Esophagus muscularis mucosa (tissue), 4 donors: ENCODE results near the gene ALAD. TPM values are rescaled to one million over a fixed set of nuclear protein-coding genes. Genes with fewer than 3 reads are reported as not detected.

ENCODE experiments used
- DNase-seq: peaks from one replicate; pipeline ENCODE4 v3.0.0-alpha.2; 2017; ENCODE audit errors: extremely low spot score
- H3K27ac ChIP-seq, 4 donors: fragments of 200-600 bp; sonication (generic); replicated peaks in 1 of 4; 1 replicate in 3 of 4; 2 replicates in 1 of 4; pipeline ENCODE4 v1.5.1; 2016 to 2019; ENCODE audit warnings: mild to moderate bottlenecking in 1 of 4
- H3K27me3 ChIP-seq, 4 donors: fragments of 200-600 bp; sonication (generic); one replicate each; pipeline versions ENCODE4 v1.5.1 to v1.6.0; 2016 to 2019
- H3K36me3 ChIP-seq, 4 donors: fragments of 200-600 bp; sonication (generic); one replicate each; pipeline ENCODE4 v1.5.1; 2016 to 2019
- H3K4me1 ChIP-seq, 4 donors: fragments of 200-600 bp; sonication (generic); one replicate each; pipeline ENCODE4 v1.5.1; 2016 to 2019
- H3K4me3 ChIP-seq, 4 donors: fragments of 200-600 bp; sonication (generic); 1 replicate in 2 of 4; 2 replicates in 2 of 4; pipeline ENCODE4 v1.5.1; 2016 to 2019; ENCODE audit warnings: mild to moderate bottlenecking in 4 of 4, moderate library complexity in 1 of 4
- H3K9me3 ChIP-seq, 4 donors: fragments of 200-600 bp; sonication (generic); 1 replicate in 3 of 4; 2 replicates in 1 of 4; pipeline ENCODE4 v1.5.1; 2016 to 2019
- CTCF ChIP-seq, 3 experiments: fragments of 200-600 bp in 2 of 3; fragments of 450-650 bp in 1 of 3; sonication (generic) in 2 of 3; IDR thresholded peaks; one replicate each; pipeline ENCODE4 v1.5.1; 2017 to 2019; ENCODE audit warnings: antibody characterized with exemption in 3 of 3, mild to moderate bottlenecking in 2 of 3, moderate library complexity in 1 of 3
- EP300 ChIP-seq: sonication (generic); formaldehyde crosslinking; IDR thresholded peaks from one replicate; pipeline ENCODE4 v1.6.1; 2017; ENCODE audit warnings: antibody characterized with exemption
- POLR2A ChIP-seq: fragments of 450-650 bp; IDR thresholded peaks from one replicate; pipeline ENCODE4 v1.6.1; 2017; ENCODE audit warnings: antibody characterized with exemption, moderate library complexity, mild to moderate bottlenecking, low read depth
- POLR2AphosphoS5 ChIP-seq, 2 donors: sonication (generic); formaldehyde crosslinking; IDR thresholded peaks; one replicate each; pipeline ENCODE4 v1.6.1; 2017; ENCODE audit warnings: antibody characterized with exemption in 2 of 2
- WGBS: methylation state at CpG from one replicate; pipeline ENCODE4 v1.1.5; 2018; 5-methylcytosine and 5-hydroxymethylcytosine counted together
- intact Hi-C: fragments of 100-400 bp; cut with DNase I; formaldehyde crosslinking; loops from one replicate; pipeline ENCODE4 v1.15.1; 2023
- total RNA-seq, 4 donors: library from RNA; depleted of rRNA; stranded (reverse); fragments of >200 nt; gene quantifications; one replicate each; pipeline versions ENCODE4 v1.1.0 to v1.2.1, GENCODE V29; 2016

The ALAD gene
- total RNA-seq, 4 donors from 2014 or later: 18.2 to 31.1 (median 28.6) TPM

- Histone ChIP-seq H3K4me1 (peaks cover 8 to 29% (median 25%) of the 10 kb centered on the region in 4 donors), H3K27me3 (peaks cover 0 to 40% (median 10%) of the 10 kb centered on the region in 4 donors), H3K27ac (no peak overlapping the region), H3K4me3 (no peak overlapping the region), H3K9me3 (no peaks in the 10 kb centered on the region), H3K36me3 (no peaks in the 10 kb centered on the region)
- WGBS: 85% methylated on average over 3 of the region's 3 CpGs
- intact Hi-C loops: loop anchor here (10.0 kb wide), 1 partner anchor 56 kb away; the partner anchor contains the start of gene ALAD
- no peak for TF ChIP-seq POLR2AphosphoS5 (IDR thresholded peaks at IDR 0.05)
- TF ChIP-seq EP300: no peak
- no peak for TF ChIP-seq CTCF (IDR thresholded peaks at IDR 0.05)
- no peak for TF ChIP-seq POLR2A
- no peak for DNase-seq
These were observed 52.6 kb downstream of the ALAD start for GRCh38 chr9:113348437-113348836.

GRCh38 chr9:113345671-113346070, 55.4 kb downstream of the ALAD start:
- H3K4me1 ChIP-seq: peaks cover 11 to 34% (median 33%) of the 10 kb centered on the region in 4 donors
- intact Hi-C loops: loop anchor here (10.0 kb wide), 1 partner anchor 59 kb away; the partner anchor contains the start of gene ALAD
- peaks cover 0 to 15% (median 6%) of the 10 kb centered on the region in 4 donors for H3K27me3 ChIP-seq
- peak overlapping the region in 1 of 4 donors; percentile 86 for H3K27ac ChIP-seq
- 87% methylated on average over 1 of the region's 1 CpG for WGBS
- no peak for DNase-seq
- TF ChIP-seq EP300 (no peak), CTCF (IDR thresholded peaks at IDR 0.05) (no peak), POLR2A (no peak), POLR2AphosphoS5 (IDR thresholded peaks at IDR 0.05) (no peak)
- H3K36me3 ChIP-seq: no peaks in the 10 kb centered on the region
- H3K4me3 ChIP-seq: no peak overlapping the region
- H3K9me3 ChIP-seq: no peaks in the 10 kb centered on the region

GRCh38 chr9:113345190-113345589, 55.9 kb downstream of the ALAD start:
- H3K4me3 ChIP-seq: no peak overlapping the region
- TF ChIP-seq CTCF (IDR thresholded peaks at IDR 0.05): no peak
- no peak for TF ChIP-seq POLR2AphosphoS5 (IDR thresholded peaks at IDR 0.05)
- no peak for TF ChIP-seq EP300
- no peak for TF ChIP-seq POLR2A
- no peaks in the 10 kb centered on the region for H3K36me3 ChIP-seq
- intact Hi-C loops: loop anchor here (10.0 kb wide), 1 partner anchor 60 kb away; the partner anchor contains the start of gene ALAD
- no peak for DNase-seq
- H3K27me3 ChIP-seq: peaks cover 0 to 10% (median 3%) of the 10 kb centered on the region in 4 donors
- peak overlapping the region in 1 of 4 donors; percentile 86 for H3K27ac ChIP-seq
- H3K9me3 ChIP-seq: no peaks in the 10 kb centered on the region
- 90% methylated on average over 2 of the region's 2 CpGs for WGBS
- H3K4me1 ChIP-seq: peaks cover 14 to 32% (median 31%) of the 10 kb centered on the region in 4 donors

- H3K4me3 ChIP-seq: no peak overlapping the region
- WGBS: 39% methylated on average over 1 of the region's 1 CpG
- peaks cover 19 to 30% (median 29%) of the 10 kb centered on the region in 4 donors for H3K4me1 ChIP-seq
- no peaks in the 10 kb centered on the region for H3K9me3 ChIP-seq
- peak overlapping the region; percentile 67 to 86 (median 74) for H3K27ac ChIP-seq
- peak; percentile 96 for DNase-seq
- TF ChIP-seq POLR2AphosphoS5 (IDR thresholded peaks at IDR 0.05): peak; percentile 53 to 54
- no peak for TF ChIP-seq CTCF (IDR thresholded peaks at IDR 0.05)
- peak; percentile 34 for TF ChIP-seq EP300
- no peak for TF ChIP-seq POLR2A
- H3K36me3 ChIP-seq: no peaks in the 10 kb centered on the region
- intact Hi-C loops: loop anchor here (5.0 to 10.0 kb wide), 2 partner anchors 34 to 61 kb away; partner anchors contain the start of genes ALAD and HDHD3
- H3K27me3 ChIP-seq: no peaks in the 10 kb centered on the region
These were observed 57.3 kb downstream of the ALAD start for GRCh38 chr9:113343732-113344231.
